Spleen (tissue), 7 donors: ENCODE results near the gene ZCCHC7.

Source experiments
- POLR2A ChIP-seq, 3 donors: fragments of 450-650 bp; IDR thresholded peaks; one replicate each; pipeline ENCODE4 v1.5.1; 2017; ENCODE audit warnings: antibody characterized with exemption in 3 of 3, mild to moderate bottlenecking in 1 of 3
- TF ChIP-seq, protein P1 (sequence below), 11 experiments: fragments of 200-600 bp in 7 of 11; fragments of 450-650 bp in 4 of 11; sonication (generic) in 4 of 11; IDR thresholded peaks in 8 of 11; conservative IDR thresholded peaks in 3 of 11; 1 replicate in 7 of 11; 2 replicates in 4 of 11; pipeline versions ENCODE4 v1.4.0 to v1.8.0; 2016 to 2021; ENCODE audit warnings: antibody characterized with exemption in 11 of 11, inconsistent platforms in 4 of 11, mild to moderate bottlenecking in 1 of 11
- donor health status: DM: no; HTN: no; CAD: no; lungs with moderate emphysema.
- donor health status: DM: no; HTN: no; CAD: no.
- donor health status: DM: no; HTN: no; CAD: no.

DNA sequence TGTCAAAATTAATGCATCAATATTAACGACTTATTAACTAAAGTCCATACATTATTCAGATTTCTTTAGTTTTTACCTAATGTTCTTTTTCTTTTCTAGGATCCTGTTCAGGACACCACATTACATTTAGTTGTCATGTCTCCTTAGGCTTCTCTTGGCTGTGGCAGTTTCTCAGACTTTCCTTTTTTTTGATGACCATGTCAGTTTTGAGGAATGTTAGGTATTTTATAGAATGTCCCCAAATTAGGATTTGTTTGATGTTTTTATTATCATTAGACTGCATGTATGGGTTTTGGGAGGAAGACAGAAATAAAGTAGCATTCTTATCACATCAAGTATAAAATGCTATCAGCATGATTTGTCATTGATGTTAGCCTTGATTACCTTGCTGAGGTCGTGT, 32.0 kb downstream of the ZCCHC7 start:
- TF ChIP-seq, protein P1, sequence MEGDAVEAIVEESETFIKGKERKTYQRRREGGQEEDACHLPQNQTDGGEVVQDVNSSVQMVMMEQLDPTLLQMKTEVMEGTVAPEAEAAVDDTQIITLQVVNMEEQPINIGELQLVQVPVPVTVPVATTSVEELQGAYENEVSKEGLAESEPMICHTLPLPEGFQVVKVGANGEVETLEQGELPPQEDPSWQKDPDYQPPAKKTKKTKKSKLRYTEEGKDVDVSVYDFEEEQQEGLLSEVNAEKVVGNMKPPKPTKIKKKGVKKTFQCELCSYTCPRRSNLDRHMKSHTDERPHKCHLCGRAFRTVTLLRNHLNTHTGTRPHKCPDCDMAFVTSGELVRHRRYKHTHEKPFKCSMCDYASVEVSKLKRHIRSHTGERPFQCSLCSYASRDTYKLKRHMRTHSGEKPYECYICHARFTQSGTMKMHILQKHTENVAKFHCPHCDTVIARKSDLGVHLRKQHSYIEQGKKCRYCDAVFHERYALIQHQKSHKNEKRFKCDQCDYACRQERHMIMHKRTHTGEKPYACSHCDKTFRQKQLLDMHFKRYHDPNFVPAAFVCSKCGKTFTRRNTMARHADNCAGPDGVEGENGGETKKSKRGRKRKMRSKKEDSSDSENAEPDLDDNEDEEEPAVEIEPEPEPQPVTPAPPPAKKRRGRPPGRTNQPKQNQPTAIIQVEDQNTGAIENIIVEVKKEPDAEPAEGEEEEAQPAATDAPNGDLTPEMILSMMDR (IDR thresholded peaks at IDR 0.05 in 8 of 11, conservative IDR thresholded peaks at IDR 0.05 in 3 of 11): no peak
- no peak for TF ChIP-seq POLR2A (IDR thresholded peaks at IDR 0.05)
